ENCODE measurements around the gene CDC45.

CDC45 gene

DNA sequence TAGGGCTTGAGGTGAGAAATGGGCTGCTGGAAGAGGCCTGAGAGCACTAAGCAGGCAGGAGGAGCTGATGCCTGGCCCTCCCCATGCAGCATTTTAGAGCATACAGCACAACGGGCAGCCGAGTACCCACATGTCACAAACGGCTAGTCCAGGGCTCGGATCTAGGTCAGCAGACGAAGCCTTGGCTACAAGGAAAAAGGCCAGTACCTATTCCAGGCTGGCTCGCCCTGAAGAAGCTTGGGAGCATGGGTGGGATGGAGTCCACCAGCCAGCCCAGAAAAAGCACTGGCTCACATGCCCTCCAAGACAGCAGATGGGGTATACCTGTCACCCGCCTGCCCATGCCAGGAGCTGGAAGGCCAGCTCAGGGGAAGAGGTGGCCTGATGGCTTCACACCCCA is 10.3 kb upstream of the CDC45 start:
- Histone ChIP-seq H3K79me2 (ENCODE audit: control insufficient read depth, low read length) (peaks cover 14% of the 10 kb centered on the region), H3K4me2 (ENCODE audit: low read length) (no peak overlapping the region), H3K27me3 (ENCODE audit: control insufficient read depth, low read length) (no peaks in the 10 kb centered on the region), H3K27ac (ENCODE audit: low read depth, low read length) (no peak overlapping the region), H3K9me3 (ENCODE audit: control insufficient read depth, insufficient read depth, low read length) (no peaks in the 10 kb centered on the region), H3K4me3 (ENCODE audit: low read length) (no peak overlapping the region), H3K36me3 (ENCODE audit: control insufficient read depth, low read length) (peaks cover 93% of the 10 kb centered on the region), H3K9me2 (replicated peaks; ENCODE audit: control insufficient read depth, low read length) (no peaks in the 10 kb centered on the region), H3K4me1 (ENCODE audit: control insufficient read depth, low read length) (no peaks in the 10 kb centered on the region), H4K20me1 (ENCODE audit: control insufficient read depth, insufficient read depth, low read depth, low read length) (no peaks in the 10 kb centered on the region; the same call in 1 of the 2 replicates), H3F3A (ENCODE audit: control insufficient read depth, insufficient read depth) (no peaks in the 10 kb centered on the region)
- TF ChIP-seq, protein P1, sequence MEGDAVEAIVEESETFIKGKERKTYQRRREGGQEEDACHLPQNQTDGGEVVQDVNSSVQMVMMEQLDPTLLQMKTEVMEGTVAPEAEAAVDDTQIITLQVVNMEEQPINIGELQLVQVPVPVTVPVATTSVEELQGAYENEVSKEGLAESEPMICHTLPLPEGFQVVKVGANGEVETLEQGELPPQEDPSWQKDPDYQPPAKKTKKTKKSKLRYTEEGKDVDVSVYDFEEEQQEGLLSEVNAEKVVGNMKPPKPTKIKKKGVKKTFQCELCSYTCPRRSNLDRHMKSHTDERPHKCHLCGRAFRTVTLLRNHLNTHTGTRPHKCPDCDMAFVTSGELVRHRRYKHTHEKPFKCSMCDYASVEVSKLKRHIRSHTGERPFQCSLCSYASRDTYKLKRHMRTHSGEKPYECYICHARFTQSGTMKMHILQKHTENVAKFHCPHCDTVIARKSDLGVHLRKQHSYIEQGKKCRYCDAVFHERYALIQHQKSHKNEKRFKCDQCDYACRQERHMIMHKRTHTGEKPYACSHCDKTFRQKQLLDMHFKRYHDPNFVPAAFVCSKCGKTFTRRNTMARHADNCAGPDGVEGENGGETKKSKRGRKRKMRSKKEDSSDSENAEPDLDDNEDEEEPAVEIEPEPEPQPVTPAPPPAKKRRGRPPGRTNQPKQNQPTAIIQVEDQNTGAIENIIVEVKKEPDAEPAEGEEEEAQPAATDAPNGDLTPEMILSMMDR (IDR thresholded peaks at IDR 0.05; ENCODE audit: low read depth, low read length, poor library complexity, severe bottlenecking) = no peak
- TF ChIP-seq EZH2phosphoT487 (IDR thresholded peaks at IDR 0.05; ENCODE audit: borderline replicate concordance, low read length) = no peak

DNA sequence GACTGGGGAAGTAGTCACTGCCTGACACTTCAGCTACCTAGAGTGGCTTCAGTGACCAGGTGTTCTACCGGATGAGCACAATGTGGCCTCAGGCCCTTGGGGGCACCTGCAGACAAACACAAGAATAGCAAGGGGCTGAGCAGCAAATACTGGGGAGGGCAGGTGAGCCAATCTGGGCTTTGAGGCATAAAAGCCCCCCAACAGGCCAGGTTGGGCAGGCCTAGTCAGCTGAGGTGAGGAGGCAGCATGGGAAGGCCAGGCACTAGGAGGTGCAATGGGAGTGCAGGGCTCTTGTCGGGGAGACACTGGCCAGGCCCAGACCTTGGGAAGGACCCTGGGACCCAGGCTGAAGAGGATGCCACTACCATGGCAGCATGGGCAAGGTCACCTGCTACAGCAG is 9.7 kb upstream of the CDC45 start:
- no peaks in the 10 kb centered on the region for H3F3A ChIP-seq (ENCODE audit: control insufficient read depth, insufficient read depth)
- no peak overlapping the region for H3K4me2 ChIP-seq (ENCODE audit: low read length)

DNA sequence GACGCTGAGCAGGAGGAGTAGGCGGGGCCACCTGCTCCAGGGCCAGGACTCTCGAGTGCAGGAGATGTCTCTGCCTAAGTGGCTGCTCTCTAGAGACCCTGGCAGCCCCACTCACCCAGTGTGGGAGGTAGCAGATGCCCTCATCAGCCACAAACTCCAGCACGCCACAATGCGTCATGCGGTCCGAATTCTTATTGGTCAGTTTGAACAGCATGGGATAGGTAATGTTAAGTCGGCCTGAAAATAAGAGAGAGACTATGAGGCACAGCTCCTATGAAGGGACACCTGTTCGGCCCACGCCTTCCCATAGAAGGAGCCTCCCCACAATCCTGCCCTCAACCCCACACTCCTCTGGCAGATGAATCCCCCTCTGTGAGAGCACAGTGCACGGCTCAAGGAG is 8.1 kb upstream of the CDC45 start:
- Histone ChIP-seq H3K4me3 (ENCODE audit: low read length) (no peak overlapping the region), H3K27me3 (ENCODE audit: control insufficient read depth, low read length) (no peaks in the 10 kb centered on the region), H3K36me3 (ENCODE audit: control insufficient read depth, low read length) (peaks cover 92% of the 10 kb centered on the region), H3K9me2 (replicated peaks; ENCODE audit: control insufficient read depth, low read length) (no peaks in the 10 kb centered on the region), H3K4me2 (ENCODE audit: low read length) (no peak overlapping the region), H3K9me3 (ENCODE audit: control insufficient read depth, insufficient read depth, low read length) (no peaks in the 10 kb centered on the region), H4K20me1 (ENCODE audit: control insufficient read depth, insufficient read depth, low read depth, low read length) (peaks cover 3% of the 10 kb centered on the region; the same call in 1 of the 2 replicates), H3K27ac (ENCODE audit: low read depth, low read length) (no peak overlapping the region), H3F3A (ENCODE audit: control insufficient read depth, insufficient read depth) (no peaks in the 10 kb centered on the region), H3K4me1 (ENCODE audit: control insufficient read depth, low read length) (no peaks in the 10 kb centered on the region), H3K79me2 (ENCODE audit: control insufficient read depth, low read length) (peaks cover 34% of the 10 kb centered on the region)
- TF ChIP-seq EZH2phosphoT487 (IDR thresholded peaks at IDR 0.05; ENCODE audit: borderline replicate concordance, low read length) = no peak
- TF ChIP-seq, protein P1 (IDR thresholded peaks at IDR 0.05; ENCODE audit: low read depth, low read length, poor library complexity, severe bottlenecking) = no peak

More for the DNA sequence above, 9.7 kb upstream of the CDC45 start:
- H3K4me3 ChIP-seq (ENCODE audit: low read length) = no peak overlapping the region
- no peaks in the 10 kb centered on the region for H3K9me3 ChIP-seq (ENCODE audit: control insufficient read depth, insufficient read depth, low read length)
- H3K36me3 ChIP-seq (ENCODE audit: control insufficient read depth, low read length) = peaks cover 92% of the 10 kb centered on the region
- H3K27ac ChIP-seq (ENCODE audit: low read depth, low read length) = no peak overlapping the region
- TF ChIP-seq, protein P1 (IDR thresholded peaks at IDR 0.05; ENCODE audit: low read depth, low read length, poor library complexity, severe bottlenecking) = no peak
- H3K4me1 ChIP-seq (ENCODE audit: control insufficient read depth, low read length) = no peaks in the 10 kb centered on the region
- H4K20me1 ChIP-seq (ENCODE audit: control insufficient read depth, insufficient read depth, low read depth, low read length) = no peaks in the 10 kb centered on the region; the same call in 1 of the 2 replicates
- H3K79me2 ChIP-seq (ENCODE audit: control insufficient read depth, low read length) = peaks cover 19% of the 10 kb centered on the region
- H3K27me3 ChIP-seq (ENCODE audit: control insufficient read depth, low read length) = no peaks in the 10 kb centered on the region
- H3K9me2 ChIP-seq (replicated peaks; ENCODE audit: control insufficient read depth, low read length) = no peaks in the 10 kb centered on the region
